HepG2 (cell line): ENCODE data around the gene MYH9. TPM values are rescaled to one million over a fixed set of nuclear protein-coding genes. Genes with fewer than 3 reads are reported as not detected.

ENCODE experiments used
- ATAC-seq: fragments of 200-7000 bp; cut with Tn5 transposase; 3 replicates; pipeline ENCODE4 v1.9.1; 2020; ENCODE audit warnings: mild to moderate bottlenecking, moderate library complexity
- BruUV-seq: library from RNA; stranded (reverse); fragments of 400-500 nt; replicated peaks from 2 replicates; lab custom pipeline; 2021; lab: Mats Ljungman, UMichigan
- CTCF ChIA-PET: fragments of 300-600 bp; formaldehyde crosslinking; extraction: SDS; loops from one replicate; lab custom pipeline; 2021; ENCODE audit warnings: low total read pairs, inconsistent platforms, low intra/inter-chr PET ratio; lab: Yijun Ruan, JAX
- POLR2A ChIA-PET: fragments of 350-600 bp; sonication (Branson Sonifier 250); formaldehyde crosslinking; loops from one replicate; lab custom pipeline; 2020; ENCODE audit warnings: antibody characterized with exemption, inconsistent platforms; lab: Yijun Ruan, JAX
- DNase-seq: peaks from one replicate; pipeline ENCODE4 v3.0.0-alpha.2; 2015; ENCODE audit warnings: low spot score
- FAIRE-seq: peaks from 3 replicates; lab custom pipeline; 2011; peaks lifted over from hg19 to GRCh38; lab: Jason Lieb, UNC
- H2AFZ ChIP-seq: one replicate; pipeline ENCODE4 v1.6.1; 2011; ENCODE audit warnings: low read length, inconsistent platforms
- H3K27ac ChIP-seq: fragments of 300-600 bp; 3 replicates; pipeline ENCODE4 v1.8.0; 2011; ENCODE audit warnings: mixed run types, mild to moderate bottlenecking, mixed read lengths, low read length, inconsistent platforms; ENCODE audit not compliant: insufficient read depth; ENCODE audit errors: extremely low read length
- H3K27me3 ChIP-seq, 2 experiments: fragments of 200-600 bp in 1 of 2; 2 replicates in 1 of 2; 3 replicates in 1 of 2; pipeline versions ENCODE4 v1.6.0 to v1.8.0; 2011; ENCODE audit warnings: low read length in 2 of 2, mild to moderate bottlenecking in 2 of 2, moderate library complexity in 2 of 2, inconsistent platforms in 1 of 2; ENCODE audit not compliant: insufficient read depth in 2 of 2, control insufficient read depth in 1 of 2
- H3K36me3 ChIP-seq, 2 experiments: fragments of 200-600 bp in 1 of 2; replicated peaks in 1 of 2; 2 replicates in 1 of 2; 3 replicates in 1 of 2; pipeline versions ENCODE4 v1.5.1 to v1.8.0; 2011; ENCODE audit warnings: low read length in 2 of 2, inconsistent platforms in 1 of 2; ENCODE audit not compliant: insufficient read depth in 2 of 2, control insufficient read depth in 1 of 2
- H3K4me1 ChIP-seq: 2 replicates; pipeline ENCODE4 v1.5.1; 2012; ENCODE audit warnings: low read length, inconsistent platforms; ENCODE audit not compliant: insufficient read depth
- H3K4me2 ChIP-seq: 2 replicates; pipeline ENCODE4 v1.6.0; 2011; ENCODE audit warnings: low read depth, low read length, inconsistent platforms
- H3K4me3 ChIP-seq, 3 experiments: fragments of 200-600 bp in 1 of 3; sonication (generic), shearing (Covaris generic) in 1 of 3; replicated peaks in 1 of 3; 2 replicates each; pipeline ENCODE4 v1.5.1; 2011 to 2016; ENCODE audit warnings: low read length in 3 of 3, inconsistent platforms in 2 of 3, low read depth in 2 of 3, mild to moderate bottlenecking in 2 of 3, control low read depth in 1 of 3, mixed read lengths in 1 of 3; ENCODE audit not compliant: insufficient read depth in 1 of 3
- H3K79me2 ChIP-seq: one replicate; pipeline ENCODE4 v1.6.1; 2011; ENCODE audit warnings: low read length, inconsistent platforms; ENCODE audit not compliant: insufficient read depth
- H3K9ac ChIP-seq: 2 replicates; pipeline ENCODE4 v1.6.0; 2011; ENCODE audit warnings: mild to moderate bottlenecking, low read depth, low read length, inconsistent platforms; ENCODE audit not compliant: insufficient read depth
- H3K9me3 ChIP-seq: 2 replicates; pipeline ENCODE4 v1.5.1; 2012; ENCODE audit warnings: mild to moderate bottlenecking, low read length
- H4K20me1 ChIP-seq: 2 replicates; pipeline ENCODE4 v1.6.0; 2011; ENCODE audit warnings: inconsistent platforms, mild to moderate bottlenecking, low read length, moderate library complexity; ENCODE audit not compliant: insufficient read depth
- BCLAF1 ChIP-seq: fragments of 450-650 bp; IDR thresholded peaks from 2 replicates; pipeline ENCODE4 v1.6.1; 2017; ENCODE audit warnings: mild to moderate bottlenecking
- GPBP1L1 ChIP-seq: sonication (generic); formaldehyde crosslinking; IDR thresholded peaks from 2 replicates; pipeline ENCODE4 v1.5.0; 2020; ENCODE audit warnings: mild to moderate bottlenecking, missing genetic modification reagents
- LBX2 ChIP-seq: sonication (generic); formaldehyde crosslinking; IDR thresholded peaks from 2 replicates; pipeline ENCODE4 v1.5.0; 2020; ENCODE audit warnings: missing genetic modification reagents, mild to moderate bottlenecking, borderline replicate concordance
- TIGD3 ChIP-seq: sonication (generic); formaldehyde crosslinking; IDR thresholded peaks from 2 replicates; pipeline ENCODE4 v1.5.1; 2020; ENCODE audit warnings: mild to moderate bottlenecking, missing genetic modification reagents, borderline replicate concordance
- ZNF232 ChIP-seq: sonication (generic); formaldehyde crosslinking; IDR thresholded peaks from 2 replicates; pipeline ENCODE4 v1.4.0; 2020; ENCODE audit warnings: missing genetic modification reagents, borderline replicate concordance
- ZNF609 ChIP-seq: sonication (generic); formaldehyde crosslinking; IDR thresholded peaks from 2 replicates; pipeline ENCODE4 v1.4.0; 2020; ENCODE audit warnings: mild to moderate bottlenecking, missing genetic modification reagents, borderline replicate concordance
- ZNF687 ChIP-seq: sonication (generic); formaldehyde crosslinking; IDR thresholded peaks from 2 replicates; pipeline ENCODE4 v1.5.1; 2020; ENCODE audit warnings: mild to moderate bottlenecking, missing genetic modification reagents, moderate library complexity
- WGBS: methylation state at CpG from one replicate; pipeline ENCODE4 v1.1.6; 2017; ENCODE audit warnings: low lambda C conversion rate; 5-methylcytosine and 5-hydroxymethylcytosine counted together
- in situ Hi-C: cut with HindIII; loops from 2 replicates; pipeline ENCODE4 v1.10.0; 2017; ENCODE audit warnings: low pct_unique_long_range_greater_than_20kb; ENCODE audit not compliant: extremely low pct_ligation_motif_present
- intact Hi-C: fragments of 100-400 bp; cut with micrococcal nuclease; formaldehyde crosslinking; loops from one replicate; pipeline ENCODE4 v1.10.0; 2022; ENCODE audit not compliant: unreplicated experiment
- polyA plus RNA-seq, 8 experiments: library from polyadenylated mRNA; depleted of rRNA in 3 of 8; stranded (reverse) in 7 of 8; unstranded in 1 of 8; fragments of >200 nt; fragmentation: Illumina TruSeq in 4 of 8; extraction: Trizol in 4 of 8; gene quantifications; 2 replicates each; pipeline versions ENCODE4 v1.2.1 to v1.2.3, GENCODE V29; 2011 to 2016; ENCODE audit warnings: low read depth in 4 of 8, missing spikeins in 1 of 8, mixed read lengths in 1 of 8; ENCODE audit not compliant: insufficient read depth in 1 of 8
- total RNA-seq, 5 experiments: library from RNA; depleted of rRNA; stranded (reverse); fragments of >200 nt; fragmentation: Illumina TruSeq; extraction: Trizol; gene quantifications; 2 replicates each; pipeline ENCODE4 v1.2.3, GENCODE V29; 2016; ENCODE audit warnings: low read depth in 1 of 5

MYH9 gene
- total and polyA plus RNA-seq, 2 of the 13 experiments (the other 11 are each of a cell fraction or from before 2014, with no cell fraction given) = 50.7 to 98.5 TPM

GRCh38 chr22:36405221-36405661, 17.5 kb upstream of the MYH9 start:
- no peaks in the 10 kb centered on the region for H3K9me3 ChIP-seq
- FAIRE-seq (no peak), ATAC-seq (no peak), DNase-seq (no peak)
- ChIA-PET CTCF (no interaction called here), POLR2A (interaction anchor here (1.5 to 1.9 kb wide), 2 partner anchors 15 to 17 kb away, joined by 4 to 6 read pairs; no protein-coding TSS in a partner anchor)
- in situ Hi-C loops = no loop called here
- 57% methylated on average over 4 of the region's 6 CpGs for WGBS
- H2AFZ ChIP-seq = no peak overlapping the region
- no peaks in the 10 kb centered on the region for H3K27me3 ChIP-seq
- H3K27ac ChIP-seq = no peak overlapping the region
- no peaks in the 10 kb centered on the region for H4K20me1 ChIP-seq
- no peaks in the 10 kb centered on the region for H3K79me2 ChIP-seq
- no peak overlapping the region for H3K4me3 ChIP-seq
- no peaks in the 10 kb centered on the region for H3K36me3 ChIP-seq
- peak overlapping the region; percentile 30 for H3K4me2 ChIP-seq
- intact Hi-C loops = no loop called here
- H3K9ac ChIP-seq = no peak overlapping the region
- no TSS peak for BruUV-seq
- peaks cover 34% of the 10 kb centered on the region for H3K4me1 ChIP-seq
- TF ChIP-seq LBX2 (CRISPR knock-in tag) (no peak), TIGD3 (CRISPR knock-in tag) (no peak), GPBP1L1 (CRISPR knock-in tag) (no peak), ZNF687 (CRISPR knock-in tag) (no peak), ZNF609 (CRISPR knock-in tag) (no peak), BCLAF1 (no peak), ZNF232 (CRISPR knock-in tag) (no peak)
